Measurements from ENCODE around the gene GAN. TPM values are rescaled to one million over a fixed set of nuclear protein-coding genes. Genes with fewer than 3 reads are reported as not detected.

GAN gene
- total and polyA plus RNA-seq, 9 of the 15 experiments (the other 6 are each of a cell fraction or from before 2014, with no cell fraction given), result 0.83 to 15.1 (median 5.2) TPM

DNA sequence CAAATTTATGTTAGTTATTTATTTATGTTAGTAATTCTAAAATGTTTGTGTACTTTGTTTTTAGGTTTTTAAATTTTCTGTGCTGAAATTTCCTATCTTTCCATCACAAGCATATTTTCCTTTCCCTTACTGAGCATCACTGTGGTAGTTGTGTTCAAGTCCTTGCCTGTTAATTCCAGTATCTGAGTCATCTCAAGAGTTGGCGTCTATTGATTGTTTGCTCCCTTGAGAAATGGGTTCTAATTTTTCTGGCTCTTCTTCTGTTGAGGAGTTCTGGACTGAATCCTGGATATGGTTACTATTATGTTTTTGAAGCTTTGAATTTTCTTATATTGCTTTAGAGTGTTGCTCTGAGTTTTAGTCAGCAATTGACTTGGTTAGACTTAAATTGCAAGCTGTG is 56.3 kb downstream of the GAN start (continued):
- TF ChIP-seq ZNF408 (CRISPR knock-in tag; IDR thresholded peaks at IDR 0.05; ENCODE audit: low read depth), result no peak

DNA sequence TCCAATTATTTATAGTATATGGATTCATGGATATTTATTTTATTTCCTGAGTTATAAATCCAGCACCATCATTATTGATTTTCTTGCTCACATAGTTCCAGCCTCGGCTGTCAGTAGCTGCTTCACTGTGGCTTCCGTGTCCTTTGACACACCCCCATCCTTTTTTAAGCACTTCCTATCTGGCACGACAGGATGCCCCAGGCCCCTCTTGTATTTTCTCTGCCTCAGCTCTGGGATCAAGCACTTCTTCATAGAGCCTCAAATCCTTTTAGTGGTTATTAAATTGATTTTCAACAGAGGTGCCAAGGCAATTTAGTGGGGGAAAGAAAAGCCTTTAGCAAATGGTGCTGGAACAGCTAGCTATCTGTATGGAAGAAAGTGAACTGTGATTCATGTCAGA is 59.8 kb downstream of the GAN start:
- Histone ChIP-seq H2AFZ (ENCODE audit: low read depth, low read length) (no peak overlapping the region), H3K9me3 (replicated peaks; ENCODE audit: control insufficient read depth, insufficient read depth, low read depth, low read length) (no peaks in the 10 kb centered on the region), H3K4me3 (no peak overlapping the region), H3K79me2 (ENCODE audit: control insufficient read depth, insufficient read depth, low read length) (no peaks in the 10 kb centered on the region), H3K27ac (ENCODE audit: extremely low read depth, low read depth, low read length) (no peak overlapping the region), H3K36me3 (ENCODE audit: control insufficient read depth, insufficient read depth, low read length) (peaks cover 61% of the 10 kb centered on the region), H3K4me2 (ENCODE audit: insufficient read depth, low read length) (no peak overlapping the region), H3K9me1 (ENCODE audit: control insufficient read depth, insufficient read depth, low read length) (no peaks in the 10 kb centered on the region), H3K9ac (ENCODE audit: insufficient read depth in 1 of 2, low read depth in 2 of 2, low read length in 2 of 2) (no peak overlapping the region), H3K27me3 (ENCODE audit: control insufficient read depth in 2 of 2, insufficient read depth in 2 of 2, low read length in 2 of 2) (no peaks in the 10 kb centered on the region), H3K4me1 (replicated peaks in 1 of 2; ENCODE audit: control insufficient read depth in 2 of 2, insufficient read depth in 2 of 2, low read length in 2 of 2) (no peaks in the 10 kb centered on the region), H4K20me1 (replicated peaks; ENCODE audit: control insufficient read depth, insufficient read depth, low read length) (no peaks in the 10 kb centered on the region)
- in situ Hi-C loops (cut with MboI) (no loop called here), intact Hi-C loops (cut with micrococcal nuclease) (no loop called here)
- BruUV-seq (replicated peaks), result no TSS peak
- CTCF ChIA-PET (ENCODE audit: low intra/inter-chr PET ratio), result no interaction called here
- DNase-seq (ENCODE audit: extremely low read depth in 1 of 4, low spot score in 3 of 4) (no peak), FAIRE-seq (no peak), ATAC-seq (no peak)
- POLR2A ChIA-PET, result no interaction called here
- 69% methylated on average over 3 of the region's 3 CpGs for WGBS (ENCODE audit: insufficient coverage, low coverage, missing lambda C conversion rate)
- TF ChIP-seq POU5F1 (IDR thresholded peaks at IDR 0.05; ENCODE audit: borderline replicate concordance, low read depth, low read length, partially characterized antibody), result no peak
- TF ChIP-seq, protein P1, sequence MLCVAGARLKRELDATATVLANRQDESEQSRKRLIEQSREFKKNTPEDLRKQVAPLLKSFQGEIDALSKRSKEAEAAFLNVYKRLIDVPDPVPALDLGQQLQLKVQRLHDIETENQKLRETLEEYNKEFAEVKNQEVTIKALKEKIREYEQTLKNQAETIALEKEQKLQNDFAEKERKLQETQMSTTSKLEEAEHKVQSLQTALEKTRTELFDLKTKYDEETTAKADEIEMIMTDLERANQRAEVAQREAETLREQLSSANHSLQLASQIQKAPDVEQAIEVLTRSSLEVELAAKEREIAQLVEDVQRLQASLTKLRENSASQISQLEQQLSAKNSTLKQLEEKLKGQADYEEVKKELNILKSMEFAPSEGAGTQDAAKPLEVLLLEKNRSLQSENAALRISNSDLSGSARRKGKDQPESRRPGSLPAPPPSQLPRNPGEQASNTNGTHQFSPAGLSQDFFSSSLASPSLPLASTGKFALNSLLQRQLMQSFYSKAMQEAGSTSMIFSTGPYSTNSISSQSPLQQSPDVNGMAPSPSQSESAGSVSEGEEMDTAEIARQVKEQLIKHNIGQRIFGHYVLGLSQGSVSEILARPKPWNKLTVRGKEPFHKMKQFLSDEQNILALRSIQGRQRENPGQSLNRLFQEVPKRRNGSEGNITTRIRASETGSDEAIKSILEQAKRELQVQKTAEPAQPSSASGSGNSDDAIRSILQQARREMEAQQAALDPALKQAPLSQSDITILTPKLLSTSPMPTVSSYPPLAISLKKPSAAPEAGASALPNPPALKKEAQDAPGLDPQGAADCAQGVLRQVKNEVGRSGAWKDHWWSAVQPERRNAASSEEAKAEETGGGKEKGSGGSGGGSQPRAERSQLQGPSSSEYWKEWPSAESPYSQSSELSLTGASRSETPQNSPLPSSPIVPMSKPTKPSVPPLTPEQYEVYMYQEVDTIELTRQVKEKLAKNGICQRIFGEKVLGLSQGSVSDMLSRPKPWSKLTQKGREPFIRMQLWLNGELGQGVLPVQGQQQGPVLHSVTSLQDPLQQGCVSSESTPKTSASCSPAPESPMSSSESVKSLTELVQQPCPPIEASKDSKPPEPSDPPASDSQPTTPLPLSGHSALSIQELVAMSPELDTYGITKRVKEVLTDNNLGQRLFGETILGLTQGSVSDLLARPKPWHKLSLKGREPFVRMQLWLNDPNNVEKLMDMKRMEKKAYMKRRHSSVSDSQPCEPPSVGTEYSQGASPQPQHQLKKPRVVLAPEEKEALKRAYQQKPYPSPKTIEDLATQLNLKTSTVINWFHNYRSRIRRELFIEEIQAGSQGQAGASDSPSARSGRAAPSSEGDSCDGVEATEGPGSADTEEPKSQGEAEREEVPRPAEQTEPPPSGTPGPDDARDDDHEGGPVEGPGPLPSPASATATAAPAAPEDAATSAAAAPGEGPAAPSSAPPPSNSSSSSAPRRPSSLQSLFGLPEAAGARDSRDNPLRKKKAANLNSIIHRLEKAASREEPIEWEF (CRISPR knock-in tag; IDR thresholded peaks at IDR 0.05), result no peak
- TF ChIP-seq, protein P2, sequence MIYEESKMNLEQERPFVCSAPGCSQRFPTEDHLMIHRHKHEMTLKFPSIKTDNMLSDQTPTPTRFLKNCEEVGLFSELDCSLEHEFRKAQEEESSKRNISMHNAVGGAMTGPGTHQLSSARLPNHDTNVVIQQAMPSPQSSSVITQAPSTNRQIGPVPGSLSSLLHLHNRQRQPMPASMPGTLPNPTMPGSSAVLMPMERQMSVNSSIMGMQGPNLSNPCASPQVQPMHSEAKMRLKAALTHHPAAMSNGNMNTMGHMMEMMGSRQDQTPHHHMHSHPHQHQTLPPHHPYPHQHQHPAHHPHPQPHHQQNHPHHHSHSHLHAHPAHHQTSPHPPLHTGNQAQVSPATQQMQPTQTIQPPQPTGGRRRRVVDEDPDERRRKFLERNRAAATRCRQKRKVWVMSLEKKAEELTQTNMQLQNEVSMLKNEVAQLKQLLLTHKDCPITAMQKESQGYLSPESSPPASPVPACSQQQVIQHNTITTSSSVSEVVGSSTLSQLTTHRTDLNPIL (CRISPR knock-in tag; IDR thresholded peaks at IDR 0.05), result no peak
- TF ChIP-seq, protein P3, sequence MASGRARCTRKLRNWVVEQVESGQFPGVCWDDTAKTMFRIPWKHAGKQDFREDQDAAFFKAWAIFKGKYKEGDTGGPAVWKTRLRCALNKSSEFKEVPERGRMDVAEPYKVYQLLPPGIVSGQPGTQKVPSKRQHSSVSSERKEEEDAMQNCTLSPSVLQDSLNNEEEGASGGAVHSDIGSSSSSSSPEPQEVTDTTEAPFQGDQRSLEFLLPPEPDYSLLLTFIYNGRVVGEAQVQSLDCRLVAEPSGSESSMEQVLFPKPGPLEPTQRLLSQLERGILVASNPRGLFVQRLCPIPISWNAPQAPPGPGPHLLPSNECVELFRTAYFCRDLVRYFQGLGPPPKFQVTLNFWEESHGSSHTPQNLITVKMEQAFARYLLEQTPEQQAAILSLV (tag; IDR thresholded peaks at IDR 0.05), result no peak
- no peak for TF ChIP-seq HNRNPL (IDR thresholded peaks at IDR 0.05; ENCODE audit: low read depth, low read length)
- TF ChIP-seq ZNF717 (CRISPR knock-in tag; IDR thresholded peaks at IDR 0.05), result no peak
- TF ChIP-seq, protein P4, sequence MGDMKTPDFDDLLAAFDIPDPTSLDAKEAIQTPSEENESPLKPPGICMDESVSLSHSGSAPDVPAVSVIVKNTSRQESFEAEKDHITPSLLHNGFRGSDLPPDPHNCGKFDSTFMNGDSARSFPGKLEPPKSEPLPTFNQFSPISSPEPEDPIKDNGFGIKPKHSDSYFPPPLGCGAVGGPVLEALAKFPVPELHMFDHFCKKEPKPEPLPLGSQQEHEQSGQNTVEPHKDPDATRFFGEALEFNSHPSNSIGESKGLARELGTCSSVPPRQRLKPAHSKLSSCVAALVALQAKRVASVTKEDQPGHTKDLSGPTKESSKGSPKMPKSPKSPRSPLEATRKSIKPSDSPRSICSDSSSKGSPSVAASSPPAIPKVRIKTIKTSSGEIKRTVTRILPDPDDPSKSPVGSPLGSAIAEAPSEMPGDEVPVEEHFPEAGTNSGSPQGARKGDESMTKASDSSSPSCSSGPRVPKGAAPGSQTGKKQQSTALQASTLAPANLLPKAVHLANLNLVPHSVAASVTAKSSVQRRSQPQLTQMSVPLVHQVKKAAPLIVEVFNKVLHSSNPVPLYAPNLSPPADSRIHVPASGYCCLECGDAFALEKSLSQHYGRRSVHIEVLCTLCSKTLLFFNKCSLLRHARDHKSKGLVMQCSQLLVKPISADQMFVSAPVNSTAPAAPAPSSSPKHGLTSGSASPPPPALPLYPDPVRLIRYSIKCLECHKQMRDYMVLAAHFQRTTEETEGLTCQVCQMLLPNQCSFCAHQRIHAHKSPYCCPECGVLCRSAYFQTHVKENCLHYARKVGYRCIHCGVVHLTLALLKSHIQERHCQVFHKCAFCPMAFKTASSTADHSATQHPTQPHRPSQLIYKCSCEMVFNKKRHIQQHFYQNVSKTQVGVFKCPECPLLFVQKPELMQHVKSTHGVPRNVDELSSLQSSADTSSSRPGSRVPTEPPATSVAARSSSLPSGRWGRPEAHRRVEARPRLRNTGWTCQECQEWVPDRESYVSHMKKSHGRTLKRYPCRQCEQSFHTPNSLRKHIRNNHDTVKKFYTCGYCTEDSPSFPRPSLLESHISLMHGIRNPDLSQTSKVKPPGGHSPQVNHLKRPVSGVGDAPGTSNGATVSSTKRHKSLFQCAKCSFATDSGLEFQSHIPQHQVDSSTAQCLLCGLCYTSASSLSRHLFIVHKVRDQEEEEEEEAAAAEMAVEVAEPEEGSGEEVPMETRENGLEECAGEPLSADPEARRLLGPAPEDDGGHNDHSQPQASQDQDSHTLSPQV (IDR thresholded peaks at IDR 0.05), result no peak
- TF ChIP-seq ILK (tag; IDR thresholded peaks at IDR 0.05; ENCODE audit: borderline replicate concordance, low read depth), result no peak
